ENCODE measurements around the gene TMCO1. TPM values are rescaled to one million over a fixed set of nuclear protein-coding genes. Genes with fewer than 3 reads are reported as not detected.

TMCO1 gene
- total and polyA plus RNA-seq, 12 donors, result 33.4 to 280 (median 120) TPM

DNA sequence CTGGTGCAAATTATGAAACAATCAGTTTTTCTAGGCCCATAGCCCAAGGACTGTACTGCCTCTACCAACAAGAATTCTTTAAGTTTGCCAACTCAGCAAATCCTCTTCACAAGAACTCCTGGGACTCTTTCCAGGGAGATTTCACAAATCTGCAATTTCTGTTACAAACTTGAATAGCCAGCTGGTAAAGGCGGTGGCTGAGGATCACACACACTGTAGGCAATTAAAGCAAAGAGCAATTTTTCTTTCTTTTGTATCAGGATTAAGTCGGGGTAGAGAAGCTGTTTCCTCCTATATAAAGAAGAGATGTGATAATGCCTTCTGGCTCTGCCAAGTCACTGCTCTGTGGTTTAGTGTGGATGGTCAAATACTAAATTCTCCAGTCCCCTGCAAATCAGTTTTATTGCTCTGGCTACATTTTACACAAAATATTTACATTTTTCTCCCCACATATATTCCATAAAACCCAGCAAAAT is 72.0 kb downstream of the TMCO1 start:
- H3K4me1 ChIP-seq (replicated peaks in 1 of 2), result peaks cover 18 to 34% of the 10 kb centered on the region in 2 donors
- WGBS, 4 donors, result 0 to 4% (median 3%) methylated on average over 2 of the region's 2 CpGs
- H3K4me3 ChIP-seq, result peak overlapping the region in 2 of 4 donors; percentile 65 to 79
- TF ChIP-seq, protein P1, sequence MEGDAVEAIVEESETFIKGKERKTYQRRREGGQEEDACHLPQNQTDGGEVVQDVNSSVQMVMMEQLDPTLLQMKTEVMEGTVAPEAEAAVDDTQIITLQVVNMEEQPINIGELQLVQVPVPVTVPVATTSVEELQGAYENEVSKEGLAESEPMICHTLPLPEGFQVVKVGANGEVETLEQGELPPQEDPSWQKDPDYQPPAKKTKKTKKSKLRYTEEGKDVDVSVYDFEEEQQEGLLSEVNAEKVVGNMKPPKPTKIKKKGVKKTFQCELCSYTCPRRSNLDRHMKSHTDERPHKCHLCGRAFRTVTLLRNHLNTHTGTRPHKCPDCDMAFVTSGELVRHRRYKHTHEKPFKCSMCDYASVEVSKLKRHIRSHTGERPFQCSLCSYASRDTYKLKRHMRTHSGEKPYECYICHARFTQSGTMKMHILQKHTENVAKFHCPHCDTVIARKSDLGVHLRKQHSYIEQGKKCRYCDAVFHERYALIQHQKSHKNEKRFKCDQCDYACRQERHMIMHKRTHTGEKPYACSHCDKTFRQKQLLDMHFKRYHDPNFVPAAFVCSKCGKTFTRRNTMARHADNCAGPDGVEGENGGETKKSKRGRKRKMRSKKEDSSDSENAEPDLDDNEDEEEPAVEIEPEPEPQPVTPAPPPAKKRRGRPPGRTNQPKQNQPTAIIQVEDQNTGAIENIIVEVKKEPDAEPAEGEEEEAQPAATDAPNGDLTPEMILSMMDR (IDR thresholded peaks at IDR 0.05), result no peak
- peak in 1 of 2 donors; percentile 59 for TF ChIP-seq POLR2A (IDR thresholded peaks at IDR 0.05)
- no peaks in the 10 kb centered on the region for H3K36me3 ChIP-seq (replicated peaks in 1 of 2)
- H3K9me3 ChIP-seq (replicated peaks in 1 of 3), result no peaks in the 10 kb centered on the region
- intact Hi-C loops (cut with DNase I), result loop anchor here in 1 of 2 donors (10.0 kb wide), 1 partner anchor 62 kb away; the partner anchor contains the start of gene MGST3
- peak overlapping the region; percentile 66 to 98 (median 93) for H3K27ac ChIP-seq
- DNase-seq, result peak; percentile 45 to 72 (median 66)
- no peaks in the 10 kb centered on the region for H3K27me3 ChIP-seq

- Histone ChIP-seq H3K36me3 (replicated peaks in 1 of 2) (no peaks in the 10 kb centered on the region), H3K27ac (peak overlapping the region in 1 of 5 donors; percentile 98), H3K9me3 (replicated peaks in 1 of 3) (no peaks in the 10 kb centered on the region), H3K27me3 (no peaks in the 10 kb centered on the region), H3K4me3 (no peak overlapping the region), H3K4me1 (replicated peaks in 1 of 2) (peaks cover 18 to 34% of the 10 kb centered on the region in 2 donors)
- no peak for DNase-seq
- no peak for TF ChIP-seq POLR2A (IDR thresholded peaks at IDR 0.05)
- TF ChIP-seq, protein P1 (IDR thresholded peaks at IDR 0.05), result no peak
- 64 to 82% (median 75%) methylated on average over 7 of the region's 7 CpGs for WGBS, 4 donors
- intact Hi-C loops (cut with DNase I), result loop anchor here in 1 of 2 donors (10.0 kb wide), 1 partner anchor 60 kb away; the partner anchor contains the start of gene MGST3
These were observed 73.6 kb downstream of the TMCO1 start for GRCh38 chr1:165695031-165695430.

DNA sequence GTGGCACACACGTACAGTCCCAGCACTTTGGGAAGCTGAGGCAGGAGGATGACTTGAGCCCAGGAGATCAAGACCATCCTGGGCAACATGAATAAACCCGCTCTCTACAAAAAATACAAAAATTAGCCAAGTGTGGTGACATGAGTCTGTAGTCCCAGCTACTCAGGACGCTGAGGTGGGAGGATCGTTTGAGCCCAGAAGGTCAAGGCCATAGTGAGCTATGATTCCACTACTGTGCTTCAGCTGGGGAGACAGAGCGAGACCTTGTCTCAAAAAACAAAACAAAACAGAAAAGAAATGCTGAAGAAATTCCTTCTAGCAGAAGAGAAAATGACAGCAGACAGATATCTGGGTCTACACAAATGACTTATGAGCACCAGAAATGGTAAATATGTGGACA is 80.6 kb downstream of the TMCO1 start:
- WGBS, 4 donors, result 43 to 51% (median 46%) methylated on average over 5 of the region's 5 CpGs

GRCh38 chr1:165686971-165687433 is 81.7 kb downstream of the TMCO1 start:
- 85 to 94% (median 89%) methylated on average over 2 of the region's 2 CpGs for WGBS, 4 donors
- Histone ChIP-seq H3K4me3 (no peak overlapping the region), H3K36me3 (replicated peaks in 1 of 2) (peaks cover 0 to 8% of the 10 kb centered on the region in 2 donors), H3K27me3 (no peaks in the 10 kb centered on the region), H3K4me1 (replicated peaks in 1 of 2) (peaks cover 13 to 56% of the 10 kb centered on the region in 2 donors), H3K9me3 (replicated peaks in 1 of 3) (no peaks in the 10 kb centered on the region), H3K27ac (peak overlapping the region in 1 of 5 donors; percentile 68)
- DNase-seq, result no peak
- intact Hi-C loops (cut with DNase I), result loop anchor here in 1 of 2 donors (10.0 kb wide), 1 partner anchor 52 kb away; the partner anchor contains the start of gene MGST3
- TF ChIP-seq, protein P1 (IDR thresholded peaks at IDR 0.05), result no peak
- TF ChIP-seq POLR2A (IDR thresholded peaks at IDR 0.05), result no peak

More for the DNA sequence above, 80.6 kb downstream of the TMCO1 start:
- peak; percentile 46 to 83 (median 79) for DNase-seq
- H3K4me3 ChIP-seq, result no peak overlapping the region
- peaks cover 13 to 56% of the 10 kb centered on the region in 2 donors for H3K4me1 ChIP-seq (replicated peaks in 1 of 2)
- H3K27me3 ChIP-seq, result no peaks in the 10 kb centered on the region
- no peak for TF ChIP-seq POLR2A (IDR thresholded peaks at IDR 0.05)
- TF ChIP-seq, protein P1 (IDR thresholded peaks at IDR 0.05), result no peak
- intact Hi-C loops (cut with DNase I), result loop anchor here in 1 of 2 donors (10.0 kb wide), 1 partner anchor 53 kb away; the partner anchor contains the start of gene MGST3
- H3K36me3 ChIP-seq (replicated peaks in 1 of 2), result no peaks in the 10 kb centered on the region
- no peaks in the 10 kb centered on the region for H3K9me3 ChIP-seq (replicated peaks in 1 of 3)
- H3K27ac ChIP-seq, result peak overlapping the region; percentile 29 to 68 (median 43)
